Measurements from ENCODE around the gene PDLIM4. TPM values are rescaled to one million over a fixed set of nuclear protein-coding genes. Genes with fewer than 3 reads are reported as not detected.

Gene PDLIM4
- total RNA-seq, 1 donor from 2014 or later = 56.6 TPM

GRCh38 chr5:132274050-132274792 lies 16.7 kb downstream of the PDLIM4 start:
- DNase-seq (ENCODE audit: low read depth) = no peak
- H3K27me3 ChIP-seq (ENCODE audit: insufficient read depth, low read length) = no peaks in the 10 kb centered on the region
- no peaks in the 10 kb centered on the region for H3K9me3 ChIP-seq (ENCODE audit: insufficient read depth, low read depth, low read length)
- peaks cover 52% of the 10 kb centered on the region for H4K20me1 ChIP-seq (ENCODE audit: insufficient read depth, low read length)
- Mint-ChIP-seq H3K9me3 (ENCODE audit: unreplicated experiment) (no peaks in the 10 kb centered on the region), H3K27ac (ENCODE audit: unreplicated experiment) (no peak overlapping the region), H3K27me3 (ENCODE audit: low read depth, unreplicated experiment) (no peaks in the 10 kb centered on the region), H3K4me3 (ENCODE audit: unreplicated experiment) (no peak overlapping the region), H3K4me1 (ENCODE audit: low read depth, unreplicated experiment) (peaks cover 22% of the 10 kb centered on the region), H3K36me3 (ENCODE audit: low read depth, unreplicated experiment) (peaks cover 29% of the 10 kb centered on the region)
- FAIRE-seq = no peak
- no peak overlapping the region for H2AFZ ChIP-seq (ENCODE audit: low read depth, low read length)
- no peak overlapping the region for H3K27ac ChIP-seq (ENCODE audit: low read depth, low read length)
- peaks cover 20% of the 10 kb centered on the region for H3K36me3 ChIP-seq (ENCODE audit: insufficient read depth, low read length)
- peaks cover 16% of the 10 kb centered on the region for H3K79me2 ChIP-seq (ENCODE audit: insufficient read depth, low read length)
- peaks cover 7% of the 10 kb centered on the region for H3K4me1 ChIP-seq (ENCODE audit: insufficient read depth, low read length)
- no peak overlapping the region for H3K4me3 ChIP-seq (ENCODE audit: insufficient read depth, low read depth, low read length)
- H3K4me2 ChIP-seq (ENCODE audit: low read length) = no peak overlapping the region
- TF ChIP-seq CTCF (IDR thresholded peaks at IDR 0.05; ENCODE audit: insufficient read depth, low read depth, low read length) (no peak), EZH2 (IDR thresholded peaks at IDR 0.05; ENCODE audit: insufficient read depth, low read length) (no peak)
- H3K9ac ChIP-seq (ENCODE audit: low read length) = no peak overlapping the region

- H3K9ac ChIP-seq (ENCODE audit: low read length) = no peak overlapping the region
- FAIRE-seq = no peak
- TF ChIP-seq CTCF (IDR thresholded peaks at IDR 0.05; ENCODE audit: insufficient read depth, low read depth, low read length) (no peak), EZH2 (IDR thresholded peaks at IDR 0.05; ENCODE audit: insufficient read depth, low read length) (no peak)
- no peak overlapping the region for H3K4me2 ChIP-seq (ENCODE audit: low read length)
- H4K20me1 ChIP-seq (ENCODE audit: insufficient read depth, low read length) = peaks cover 38% of the 10 kb centered on the region
- Mint-ChIP-seq H3K4me3 (ENCODE audit: unreplicated experiment) (peak overlapping the region; percentile 0), H3K9me3 (ENCODE audit: unreplicated experiment) (peaks cover 3% of the 10 kb centered on the region), H3K4me1 (ENCODE audit: low read depth, unreplicated experiment) (peaks cover 18% of the 10 kb centered on the region), H3K36me3 (ENCODE audit: low read depth, unreplicated experiment) (peaks cover 25% of the 10 kb centered on the region), H3K27me3 (ENCODE audit: low read depth, unreplicated experiment) (no peaks in the 10 kb centered on the region), H3K27ac (ENCODE audit: unreplicated experiment) (peak overlapping the region; percentile 16)
- H3K27me3 ChIP-seq (ENCODE audit: insufficient read depth, low read length) = no peaks in the 10 kb centered on the region
- no peaks in the 10 kb centered on the region for H3K4me1 ChIP-seq (ENCODE audit: insufficient read depth, low read length)
- H3K9me3 ChIP-seq (ENCODE audit: insufficient read depth, low read depth, low read length) = no peaks in the 10 kb centered on the region
- H2AFZ ChIP-seq (ENCODE audit: low read depth, low read length) = no peak overlapping the region
- no peak overlapping the region for H3K27ac ChIP-seq (ENCODE audit: low read depth, low read length)
- H3K4me3 ChIP-seq (ENCODE audit: insufficient read depth, low read depth, low read length) = no peak overlapping the region
- peaks cover 3% of the 10 kb centered on the region for H3K79me2 ChIP-seq (ENCODE audit: insufficient read depth, low read length)
- H3K36me3 ChIP-seq (ENCODE audit: insufficient read depth, low read length) = peaks cover 13% of the 10 kb centered on the region
- DNase-seq (ENCODE audit: low read depth) = no peak
Observed at GRCh38 chr5:132275367-132276220, 18.1 kb downstream of the PDLIM4 start.

Measured in astrocyte (in vitro differentiated cells and primary cell).